ENCODE measurements around the gene STYXL1. TPM values are rescaled to one million over a fixed set of nuclear protein-coding genes. Genes with fewer than 3 reads are reported as not detected.

The STYXL1 gene
- 57.8 TPM for polyA plus RNA-seq (2012; ENCODE audit: insufficient read length, low read depth)

GRCh38 chr7:76047811-76048667, at the start of gene STYXL1, which contains the start of gene MDH2:
Gene STYXL1 (minus strand): TSS chr7:76048000. CDS start chr7:76030523, 17,477 bp downstream.
Gene MDH2 (plus strand): TSS chr7:76048106. CDS start chr7:76048161, 55 bp downstream.
- peak; percentile 93 for TF ChIP-seq POLR2AphosphoS5 (IDR thresholded peaks at IDR 0.05; ENCODE audit: low read depth, low read length)
- TF ChIP-seq TAF1 (IDR thresholded peaks at IDR 0.05; ENCODE audit: borderline replicate concordance, insufficient read depth, low read length) = peak; percentile 94
- no peak; a peak in 1 of 4 replicates for TF ChIP-seq REST (IDR thresholded peaks at IDR 0.05; ENCODE audit: insufficient read depth in 1 of 2, low read depth in 2 of 2, low read length in 2 of 2)
- peak; percentile 93 for TF ChIP-seq FOXP2 (optimal IDR thresholded peaks at IDR 0.05; ENCODE audit: borderline replicate concordance, extremely low read depth, extremely low read length, insufficient read depth)
- peak; percentile 96 for TF ChIP-seq SIN3A (IDR thresholded peaks at IDR 0.05; ENCODE audit: borderline replicate concordance, insufficient read depth, low read length)

GRCh38 chr7:76095908-76096307, 48.1 kb upstream of the STYXL1 start:
- TF ChIP-seq POLR2AphosphoS5 (IDR thresholded peaks at IDR 0.05; ENCODE audit: low read depth, low read length) (no peak), SIN3A (IDR thresholded peaks at IDR 0.05; ENCODE audit: borderline replicate concordance, insufficient read depth, low read length) (no peak)

DNA sequence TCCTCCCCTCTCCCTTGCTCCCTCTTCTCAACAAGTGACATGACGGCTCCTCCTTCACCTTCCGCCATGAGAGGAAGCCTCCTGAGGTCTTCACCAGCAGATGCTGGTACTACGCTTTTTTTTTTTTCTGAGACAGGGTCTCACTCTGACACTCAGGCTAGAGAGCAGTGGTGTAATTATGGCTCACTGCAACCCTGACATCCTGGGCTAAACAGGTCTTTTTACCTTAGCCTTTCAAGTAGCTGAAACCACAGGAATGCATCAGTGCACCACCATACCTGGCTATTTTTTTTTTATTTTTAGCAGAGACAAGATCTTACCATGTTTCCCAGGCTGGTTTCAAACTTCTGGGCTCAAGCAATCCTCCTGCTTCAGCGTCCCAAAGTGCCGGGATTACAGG, 43.7 kb upstream of the STYXL1 start:
- no peak for TF ChIP-seq FOXP2 (optimal IDR thresholded peaks at IDR 0.05; ENCODE audit: borderline replicate concordance, extremely low read depth, extremely low read length, insufficient read depth)

DNA sequence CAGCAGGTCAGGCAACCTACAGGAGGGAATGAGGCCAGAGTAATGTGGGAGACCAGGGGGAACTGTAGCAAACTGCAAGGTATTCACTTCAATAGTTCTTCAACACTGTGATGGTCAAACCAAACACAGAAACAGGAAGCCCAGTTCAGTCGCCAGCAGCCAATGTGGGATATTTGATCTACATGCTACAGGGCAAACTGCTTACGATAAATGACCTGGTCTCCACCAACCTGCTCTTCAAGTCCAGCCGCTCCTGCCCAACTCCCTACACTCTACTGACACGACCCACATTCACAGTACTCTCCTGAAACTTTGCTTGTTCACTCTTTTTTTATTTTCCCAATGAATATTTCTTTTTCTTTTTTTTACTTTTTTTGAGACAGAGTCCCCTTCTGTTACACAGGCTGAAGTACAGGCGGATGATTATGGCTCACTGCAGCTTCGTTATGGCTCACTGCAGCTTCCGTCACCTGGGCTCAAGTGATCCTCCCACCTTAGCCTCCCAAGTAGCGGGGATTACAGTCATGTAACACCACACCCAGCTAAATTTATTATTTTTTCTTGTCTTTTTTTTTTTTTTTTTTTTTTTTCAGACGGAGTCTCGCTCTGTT, 42.2 kb upstream of the STYXL1 start:
- TF ChIP-seq POLR2AphosphoS5 (IDR thresholded peaks at IDR 0.05; ENCODE audit: low read depth, low read length) (no peak), REST (IDR thresholded peaks at IDR 0.05; ENCODE audit: insufficient read depth in 1 of 2, low read depth in 2 of 2, low read length in 2 of 2) (no peak), FOXP2 (optimal IDR thresholded peaks at IDR 0.05; ENCODE audit: borderline replicate concordance, extremely low read depth, extremely low read length, insufficient read depth) (no peak), SIN3A (IDR thresholded peaks at IDR 0.05; ENCODE audit: borderline replicate concordance, insufficient read depth, low read length) (no peak), TAF1 (IDR thresholded peaks at IDR 0.05; ENCODE audit: borderline replicate concordance, insufficient read depth, low read length) (no peak)

DNA sequence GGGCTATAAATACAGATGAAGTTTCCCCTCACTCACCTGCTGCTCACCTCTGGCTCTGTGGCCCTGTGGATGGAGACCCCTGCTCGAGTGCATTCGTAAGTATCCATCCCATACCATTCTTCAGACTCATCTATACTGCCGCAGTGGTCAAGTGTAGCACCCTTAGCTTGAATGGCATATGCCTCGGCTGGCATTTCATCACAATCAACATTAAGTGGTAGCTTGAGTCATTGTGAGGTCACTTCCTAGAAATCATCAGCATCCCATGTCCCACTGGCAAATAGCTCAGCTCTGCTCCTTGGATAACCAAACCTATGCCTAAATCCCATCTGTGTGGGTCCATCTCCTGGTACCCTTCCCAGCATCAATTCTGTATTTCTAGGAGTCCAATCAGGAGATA, 38.3 kb upstream of the STYXL1 start:
- TF ChIP-seq SIN3A (IDR thresholded peaks at IDR 0.05; ENCODE audit: borderline replicate concordance, insufficient read depth, low read length) (no peak), POLR2AphosphoS5 (IDR thresholded peaks at IDR 0.05; ENCODE audit: low read depth, low read length) (no peak), TAF1 (IDR thresholded peaks at IDR 0.05; ENCODE audit: borderline replicate concordance, insufficient read depth, low read length) (no peak), REST (IDR thresholded peaks at IDR 0.05; ENCODE audit: insufficient read depth in 1 of 2, low read depth in 2 of 2, low read length in 2 of 2) (no peak), FOXP2 (optimal IDR thresholded peaks at IDR 0.05; ENCODE audit: borderline replicate concordance, extremely low read depth, extremely low read length, insufficient read depth) (no peak)

GRCh38 chr7:76080204-76080603, 32.4 kb upstream of the STYXL1 start:
- no peak for TF ChIP-seq FOXP2 (optimal IDR thresholded peaks at IDR 0.05; ENCODE audit: borderline replicate concordance, extremely low read depth, extremely low read length, insufficient read depth)
- no peak for TF ChIP-seq TAF1 (IDR thresholded peaks at IDR 0.05; ENCODE audit: borderline replicate concordance, insufficient read depth, low read length)
- no peak for TF ChIP-seq POLR2AphosphoS5 (IDR thresholded peaks at IDR 0.05; ENCODE audit: low read depth, low read length)
- no peak for TF ChIP-seq REST (IDR thresholded peaks at IDR 0.05; ENCODE audit: insufficient read depth in 1 of 2, low read depth in 2 of 2, low read length in 2 of 2)
- no peak for TF ChIP-seq SIN3A (IDR thresholded peaks at IDR 0.05; ENCODE audit: borderline replicate concordance, insufficient read depth, low read length)
